Testis (tissue), 2 donors: ENCODE measurements around the gene SLC35F5.

Source experiments
- CTCF ChIP-seq, 3 experiments: fragments of 450-650 bp in 2 of 3; fragments of 200-600 bp in 1 of 3; sonication (generic) in 1 of 3; IDR thresholded peaks; one replicate each; pipeline ENCODE4 v1.5.1; 2016 to 2019; ENCODE audit warnings: antibody characterized with exemption in 3 of 3, mild to moderate bottlenecking in 2 of 3, moderate library complexity in 1 of 3
- POLR2A ChIP-seq: fragments of 450-650 bp; IDR thresholded peaks from one replicate; pipeline ENCODE4 v1.6.1; 2017; ENCODE audit warnings: antibody characterized with exemption, mild to moderate bottlenecking, moderate library complexity

- no peak for TF ChIP-seq POLR2A
- no peak for TF ChIP-seq CTCF (IDR thresholded peaks at IDR 0.05)
These were observed 50.4 kb downstream of the SLC35F5 start for GRCh38 chr2:113705982-113706523.
